GM18519 (cell line): ENCODE results near the gene STOM.

ENCODE experiments used
- ATAC-seq: cut with Tn5 transposase; IDR thresholded peaks from one replicate; pipeline ENCODE4 v1.9.1; 2021; ENCODE audit warnings: mild to moderate bottlenecking, moderate library complexity; ENCODE audit not compliant: unreplicated experiment, low FRiP score

The STOM gene

DNA sequence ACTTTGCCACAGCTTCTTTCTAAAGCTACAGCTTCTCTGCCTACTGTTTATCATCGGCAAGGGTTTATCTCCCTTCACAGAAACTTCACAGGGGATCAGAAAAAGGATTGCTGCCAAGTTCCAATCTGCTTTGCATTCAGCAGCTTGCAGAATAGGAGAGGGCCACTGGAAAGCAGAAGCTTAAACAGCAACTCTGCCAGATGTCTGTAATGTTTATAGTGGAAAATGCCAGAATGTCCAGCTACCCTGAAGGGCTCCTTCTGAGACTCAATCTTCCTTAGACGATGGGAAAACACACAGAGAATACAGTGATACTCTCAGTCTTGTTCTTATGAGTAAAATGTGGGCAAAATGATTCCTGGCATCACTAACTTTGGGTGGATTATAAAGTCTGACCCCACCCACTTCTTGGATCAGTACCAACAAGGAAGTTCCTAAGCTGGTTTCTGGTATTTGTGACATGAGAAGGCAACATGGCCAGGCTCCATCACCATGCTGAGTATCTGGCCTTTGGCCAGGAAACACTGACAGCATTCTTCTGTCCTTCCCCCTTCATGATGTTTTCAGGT is 19.0 kb downstream of the STOM start:
- ATAC-seq, result no peak

DNA sequence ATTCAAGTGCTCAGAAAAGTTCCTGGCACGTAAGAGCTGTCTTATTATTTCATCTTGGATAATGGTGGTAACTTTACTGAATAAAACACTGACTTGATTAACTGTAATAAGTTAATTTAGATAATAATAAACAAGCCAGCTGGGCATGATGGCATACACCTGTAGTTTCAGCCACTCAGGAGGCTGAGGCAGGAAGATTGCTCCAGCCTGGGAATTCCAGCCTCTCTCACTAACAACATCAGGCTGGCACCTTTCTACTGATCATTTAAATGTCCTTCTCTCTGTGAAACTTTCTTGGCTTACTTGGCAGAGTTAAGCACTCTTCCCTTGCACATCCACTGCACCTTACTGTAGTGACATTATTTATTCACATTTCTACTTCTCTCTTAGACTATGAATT is 20.0 kb downstream of the STOM start:
- ATAC-seq, result no peak

DNA sequence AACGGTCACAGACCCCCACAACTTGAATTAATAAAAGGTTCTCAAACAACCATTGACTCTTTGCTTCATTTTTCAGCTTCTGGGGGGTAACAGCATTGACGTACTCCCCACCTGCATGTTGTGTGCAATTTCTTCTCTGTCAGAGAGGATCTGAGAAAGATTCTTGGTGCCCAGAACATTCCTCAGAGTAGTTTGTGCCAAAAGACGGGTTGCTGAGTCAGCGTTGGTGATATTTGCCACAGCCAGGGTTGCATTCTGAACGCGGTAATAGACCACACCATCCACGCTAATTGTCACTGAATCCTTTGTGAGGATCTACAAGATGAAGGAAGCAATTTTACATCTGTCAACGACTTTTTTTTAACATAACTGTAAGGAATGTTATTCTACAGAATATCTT is 21.0 kb downstream of the STOM start:
- no peak for ATAC-seq

DNA sequence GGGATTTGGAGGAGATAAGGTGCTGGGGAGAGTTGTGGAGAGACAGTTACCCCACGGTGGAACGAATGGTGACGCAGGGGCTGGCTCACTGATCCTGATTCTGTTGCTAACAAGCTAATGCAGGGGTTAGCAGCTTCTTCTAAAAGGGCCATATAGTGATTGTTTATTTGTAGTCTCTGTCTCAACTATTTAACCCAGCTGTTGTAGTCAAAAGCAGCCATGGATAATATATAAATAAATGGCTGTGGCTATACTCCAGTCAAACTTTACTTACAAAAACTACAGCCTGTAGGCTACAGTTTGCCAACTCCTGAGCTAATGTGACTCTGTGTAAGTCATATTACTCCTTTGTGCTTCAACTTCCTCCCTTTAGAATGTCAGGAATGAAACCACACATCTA is 21.8 kb downstream of the STOM start:
- no peak for ATAC-seq

DNA sequence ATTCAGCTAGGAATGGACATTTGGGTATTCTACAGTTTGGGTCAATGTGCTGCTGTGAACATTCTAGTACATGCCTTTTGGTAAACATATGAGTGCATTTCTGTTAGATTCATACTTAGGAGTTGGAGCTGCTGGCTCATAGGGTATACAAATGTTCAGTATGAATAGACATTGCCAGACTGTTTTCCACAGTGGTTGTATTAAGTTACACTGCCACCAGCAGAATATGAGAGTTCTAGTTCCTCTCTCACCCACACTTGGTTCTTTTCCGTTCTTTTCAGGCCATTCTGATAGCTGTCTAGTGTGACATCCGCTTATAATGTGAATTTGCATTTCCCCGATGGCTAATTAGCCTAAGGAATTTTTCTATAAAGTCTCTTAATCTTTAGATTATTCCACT is 25.0 kb downstream of the STOM start:
- no peak for ATAC-seq

DNA sequence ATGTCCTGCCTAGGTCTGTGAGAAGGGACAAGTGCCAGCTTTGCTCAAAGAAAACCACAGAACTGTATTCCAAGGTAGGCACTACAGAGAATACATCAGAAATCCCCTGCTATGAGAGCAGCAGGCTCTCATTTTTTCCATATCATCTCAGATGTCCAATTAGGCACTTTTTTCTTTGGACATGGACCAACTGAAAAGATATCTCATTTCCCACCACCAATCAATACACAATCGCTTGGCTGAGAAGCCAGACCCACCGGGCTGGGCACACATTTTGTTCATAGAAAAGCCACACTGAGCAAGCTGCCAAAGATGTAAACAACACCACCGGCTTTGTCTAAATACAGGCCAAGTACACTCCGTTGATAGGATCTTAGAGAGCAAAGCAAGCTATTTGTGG is 25.9 kb downstream of the STOM start:
- no peak for ATAC-seq

DNA sequence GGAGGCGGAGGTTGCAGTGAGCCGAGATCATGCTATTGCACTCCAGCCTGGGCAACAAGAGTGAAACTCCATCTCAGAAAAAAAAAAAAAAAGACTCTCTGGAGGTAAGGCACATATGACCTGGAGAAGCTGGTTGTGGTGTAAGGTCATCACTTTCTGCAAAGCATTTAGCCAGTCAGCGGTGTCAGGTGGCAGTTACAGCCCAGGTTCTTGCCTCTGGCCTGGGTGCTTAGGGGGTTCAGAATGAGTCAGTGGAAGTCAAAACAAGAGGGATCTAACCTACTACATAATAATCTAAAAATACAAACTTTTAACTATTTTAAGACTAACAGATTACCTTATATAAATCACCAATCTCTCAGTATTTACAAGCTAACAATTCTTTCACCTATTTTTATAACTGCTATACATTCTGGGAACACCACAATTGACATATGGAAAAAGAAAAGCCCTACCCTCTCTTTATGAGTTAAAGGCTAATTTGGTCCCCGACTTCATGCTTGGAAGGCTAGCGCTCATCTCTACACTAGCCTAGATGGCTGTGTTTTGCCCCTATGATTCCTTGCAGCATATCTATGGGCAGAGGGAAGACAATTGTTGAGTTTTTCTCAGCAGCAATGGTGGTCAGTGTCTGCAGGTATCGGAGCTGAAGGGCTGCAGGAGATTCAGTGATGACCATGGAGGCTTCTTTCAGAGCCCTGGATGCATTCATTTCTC is 29.2 kb downstream of the STOM start:
- ATAC-seq, result peak; percentile 82

DNA sequence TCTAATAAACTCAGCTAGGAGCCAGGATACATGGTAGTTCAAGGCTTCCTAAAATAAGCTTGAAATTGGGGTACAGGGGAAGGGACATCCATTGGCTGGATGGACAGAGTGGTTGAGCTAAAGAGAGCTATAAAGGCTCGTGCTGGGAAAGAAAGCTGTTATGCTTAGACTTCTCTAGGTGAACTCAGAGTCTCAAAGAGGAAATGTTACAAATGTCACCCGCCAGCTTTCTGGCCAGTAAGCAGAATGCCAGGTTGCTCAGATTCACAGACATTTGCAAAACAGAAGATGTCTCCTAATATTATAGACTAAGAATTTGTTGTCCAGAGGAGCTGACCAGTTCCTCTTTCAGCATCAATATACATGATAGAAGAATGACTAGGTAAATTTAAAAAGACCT is 30.6 kb downstream of the STOM start:
- ATAC-seq, result no peak

DNA sequence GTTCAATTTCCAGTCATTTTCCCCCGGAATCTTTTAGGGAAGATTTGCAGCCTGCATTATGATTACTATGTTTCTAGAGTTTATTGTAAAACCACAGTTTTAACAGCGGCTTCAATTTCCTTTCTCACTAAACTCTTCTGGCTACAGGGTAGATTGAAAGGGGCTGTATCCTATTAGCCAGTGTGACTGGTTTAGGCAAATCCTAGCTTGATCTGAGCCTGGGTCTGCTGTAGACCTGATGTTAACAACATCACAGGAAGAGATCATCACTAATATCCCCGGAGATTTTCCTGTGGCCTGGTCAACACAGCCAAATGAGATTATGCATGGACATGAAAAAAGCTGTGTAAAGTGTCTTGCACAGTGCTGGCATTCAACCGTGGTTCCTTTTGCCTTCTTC is 33.4 kb downstream of the STOM start:
- no peak for ATAC-seq

DNA sequence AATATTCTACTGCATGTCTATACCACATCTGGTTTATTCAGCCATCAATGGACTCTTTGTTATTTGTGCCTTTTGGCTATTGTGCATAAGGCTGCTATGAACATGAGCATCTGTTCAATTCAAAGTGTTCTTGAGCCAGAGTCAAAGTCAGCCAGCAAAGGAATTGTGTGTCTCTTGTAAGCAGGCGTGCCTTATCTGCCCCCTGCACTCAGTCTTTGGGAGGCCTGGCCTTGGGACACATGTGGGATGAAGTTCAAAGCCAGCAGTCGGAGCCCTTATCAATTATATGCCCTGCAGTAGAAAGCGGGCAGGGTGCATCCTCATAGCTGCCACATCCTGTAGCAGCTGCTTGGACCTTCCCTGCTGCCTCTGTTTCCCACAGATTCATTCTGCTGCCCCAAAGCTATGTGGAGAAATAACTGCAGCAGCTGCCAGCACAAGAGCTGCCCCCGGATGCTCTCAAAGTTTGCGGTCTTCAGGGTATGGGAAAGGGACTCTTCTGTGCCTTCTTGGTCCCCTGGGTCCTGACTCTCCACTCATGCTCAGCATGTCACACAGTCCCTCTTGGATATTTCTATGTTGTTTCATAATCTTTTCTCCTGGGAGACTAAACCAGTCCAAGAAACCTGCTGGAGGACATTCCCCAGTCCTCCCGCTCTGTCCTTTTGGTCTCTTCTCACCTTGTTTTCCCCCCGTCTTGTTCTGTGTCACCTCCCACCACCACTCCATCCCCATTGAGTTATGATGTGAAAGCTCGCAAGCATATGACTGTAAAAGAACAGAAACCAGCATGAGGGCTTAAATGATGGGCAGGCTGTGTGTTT is 35.9 kb downstream of the STOM start:
- ATAC-seq, result no peak

DNA sequence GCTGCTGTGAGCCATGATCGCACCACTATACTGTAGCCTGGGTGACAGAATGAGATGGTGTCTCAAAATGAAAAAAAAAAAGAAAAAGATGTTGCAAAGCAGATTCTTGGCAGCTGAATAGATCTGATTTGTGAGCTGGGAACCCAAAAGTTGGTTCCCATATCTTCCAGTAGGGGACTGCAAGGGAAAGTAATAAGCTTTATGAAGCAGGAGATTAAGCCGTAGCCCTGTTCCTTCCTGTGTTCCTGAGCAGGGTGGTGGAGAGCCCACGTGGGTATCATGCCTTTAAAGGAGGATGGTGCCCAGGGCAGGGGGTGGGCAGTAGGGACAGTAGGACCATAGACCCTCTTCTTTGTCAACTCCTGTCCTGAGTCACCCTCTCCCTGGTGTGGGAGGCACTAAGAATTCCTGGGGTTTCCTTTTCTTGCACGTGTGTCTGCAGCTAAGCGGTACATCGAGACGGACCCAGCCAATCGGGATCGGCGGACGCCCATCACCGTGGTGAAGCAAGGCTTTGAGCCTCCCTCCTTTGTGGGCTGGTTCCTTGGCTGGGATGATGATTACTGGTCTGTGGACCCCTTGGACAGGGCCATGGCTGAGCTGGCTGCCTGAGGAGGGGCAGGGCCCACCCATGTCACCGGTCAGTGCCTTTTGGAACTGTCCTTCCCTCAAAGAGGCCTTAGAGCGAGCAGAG is 37.9 kb downstream of the STOM start:
- ATAC-seq, result no peak

DNA sequence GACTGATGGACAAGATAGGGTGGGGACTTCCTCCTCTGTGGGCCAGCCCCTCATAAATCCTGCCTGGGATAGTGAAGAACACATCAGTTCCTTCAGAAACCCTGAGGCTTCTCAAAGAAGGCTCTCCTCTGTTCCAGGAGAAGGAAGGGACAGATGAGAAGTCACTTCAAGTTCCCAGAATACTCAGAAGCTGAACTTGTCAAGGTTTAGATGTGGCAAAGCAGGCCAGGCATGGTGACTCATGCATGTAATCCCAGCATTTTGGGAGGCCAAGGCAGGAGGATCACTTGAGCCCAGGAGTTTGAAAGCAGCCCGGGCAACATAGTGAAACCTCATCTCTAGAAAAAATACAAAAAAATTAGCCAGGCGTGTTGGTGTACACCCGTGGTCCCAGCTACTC is 38.5 kb downstream of the STOM start:
- no peak for ATAC-seq

DNA sequence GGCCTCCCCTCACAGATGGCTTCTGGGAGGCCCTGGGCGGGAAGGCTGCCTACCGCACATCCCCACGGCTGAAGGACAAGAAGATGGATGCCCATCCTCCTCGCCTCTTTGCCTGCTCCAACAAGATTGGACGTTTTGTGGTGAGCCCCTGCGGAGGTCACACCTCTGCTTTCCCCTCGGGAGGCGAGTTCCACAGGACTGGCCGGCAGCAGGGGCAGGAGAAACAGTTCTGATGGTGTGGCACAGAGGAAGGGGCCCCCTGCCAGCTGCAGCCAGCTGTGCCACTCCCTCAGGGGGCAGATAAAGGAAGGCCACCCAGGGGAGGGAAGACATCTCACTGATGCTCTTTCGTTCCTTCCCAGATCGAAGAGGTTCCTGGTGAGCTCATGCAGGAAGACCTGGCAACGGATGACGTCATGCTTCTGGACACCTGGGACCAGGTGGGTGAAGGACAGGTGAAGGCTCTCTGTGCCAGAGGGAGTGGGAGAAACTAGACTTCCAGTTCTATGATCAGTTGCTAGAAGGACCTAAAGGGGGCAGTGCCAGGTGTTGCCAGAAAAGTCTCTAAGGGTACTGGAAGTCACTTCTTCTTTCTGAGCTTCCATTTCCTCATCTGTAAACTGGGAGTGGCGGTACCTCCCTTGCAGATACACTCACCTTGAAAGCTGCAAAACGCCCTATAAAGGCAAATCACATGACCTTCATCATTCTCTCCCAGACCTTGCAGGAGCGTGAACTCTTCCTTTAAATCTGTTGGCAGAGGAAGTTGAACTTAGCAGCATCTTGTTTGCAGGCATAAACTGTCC is 41.0 kb downstream of the STOM start:
- ATAC-seq, result no peak

DNA sequence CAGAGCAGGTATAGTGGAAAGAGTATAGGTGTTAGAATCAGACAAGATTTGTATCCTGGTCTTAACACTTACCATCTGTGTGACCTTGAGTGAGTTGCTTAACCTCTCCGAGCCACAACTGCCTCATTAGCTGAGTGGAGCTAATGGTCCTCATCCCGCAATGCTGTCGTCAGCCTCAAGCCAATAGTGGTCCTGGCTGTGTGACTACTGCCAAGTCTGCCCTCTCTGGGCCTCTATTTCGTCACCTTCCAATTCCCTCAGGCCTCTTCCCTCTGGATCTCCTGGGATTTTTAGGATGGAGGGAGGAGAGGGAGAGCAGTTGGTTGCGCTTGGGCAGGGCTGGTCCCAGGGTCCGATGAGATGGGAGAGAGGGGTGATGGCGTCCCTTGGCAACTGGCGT is 41.6 kb downstream of the STOM start:
- ATAC-seq, result no peak

DNA sequence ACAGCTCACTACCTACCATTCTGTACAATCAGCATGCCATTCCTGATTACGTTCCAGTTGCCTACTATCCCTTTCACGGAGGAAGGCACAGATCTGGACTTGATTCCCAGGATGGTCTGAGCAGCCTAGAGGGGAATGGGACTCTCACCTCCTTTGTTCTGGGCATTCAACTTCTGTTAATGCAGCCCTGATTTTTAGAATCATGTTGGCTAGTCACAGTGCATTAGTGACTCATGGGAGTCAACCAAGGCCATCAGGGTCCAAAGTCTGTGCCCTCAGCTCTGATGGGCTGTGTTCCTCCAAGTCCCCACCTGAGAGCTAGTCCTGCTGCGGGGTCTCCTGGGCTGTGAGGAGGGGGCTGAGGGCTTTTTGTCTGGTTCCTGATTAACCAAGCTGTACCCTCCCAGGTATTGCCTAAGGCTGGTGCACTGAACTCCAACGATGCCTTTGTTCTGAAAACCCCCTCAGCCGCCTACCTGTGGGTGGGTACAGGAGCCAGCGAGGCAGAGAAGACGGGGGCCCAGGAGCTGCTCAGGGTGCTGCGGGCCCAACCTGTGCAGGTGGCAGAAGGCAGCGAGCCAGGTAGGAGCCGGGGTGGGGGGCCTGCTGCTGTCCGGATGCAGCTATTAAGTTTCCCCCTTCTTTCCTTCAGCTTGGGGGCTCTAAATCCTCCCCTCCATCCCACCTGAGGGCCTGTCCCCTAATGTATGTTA is 43.0 kb downstream of the STOM start:
- ATAC-seq, result no peak

DNA sequence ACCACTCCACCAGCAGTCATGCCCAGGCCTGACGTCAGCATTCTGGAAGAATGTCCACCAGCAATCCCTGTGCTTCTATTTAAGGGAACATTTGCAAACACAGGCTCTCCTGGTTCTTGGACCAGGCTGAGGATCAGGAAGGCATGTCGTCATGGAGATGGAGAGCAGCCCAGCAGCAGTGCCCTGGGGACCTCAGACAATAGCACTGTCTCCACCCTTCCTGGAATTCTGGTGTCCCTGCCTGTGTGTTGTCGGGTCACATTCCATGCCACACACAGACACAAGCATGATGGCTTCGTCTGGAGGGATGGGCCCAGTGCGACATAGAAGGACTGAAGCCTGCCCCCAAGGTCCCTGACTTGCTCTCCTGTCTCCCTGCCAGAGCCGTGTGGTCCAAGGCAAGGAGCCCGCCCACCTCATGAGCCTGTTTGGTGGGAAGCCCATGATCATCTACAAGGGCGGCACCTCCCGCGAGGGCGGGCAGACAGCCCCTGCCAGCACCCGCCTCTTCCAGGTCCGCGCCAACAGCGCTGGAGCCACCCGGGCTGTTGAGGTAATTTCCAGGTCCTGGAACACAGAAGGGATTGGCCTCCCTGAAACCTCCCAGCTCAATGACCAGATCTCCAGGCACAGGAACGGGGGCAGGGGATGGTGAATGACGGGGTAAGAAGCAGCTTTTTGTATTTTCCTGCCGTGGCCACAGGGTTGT is 43.8 kb downstream of the STOM start:
- no peak for ATAC-seq

DNA sequence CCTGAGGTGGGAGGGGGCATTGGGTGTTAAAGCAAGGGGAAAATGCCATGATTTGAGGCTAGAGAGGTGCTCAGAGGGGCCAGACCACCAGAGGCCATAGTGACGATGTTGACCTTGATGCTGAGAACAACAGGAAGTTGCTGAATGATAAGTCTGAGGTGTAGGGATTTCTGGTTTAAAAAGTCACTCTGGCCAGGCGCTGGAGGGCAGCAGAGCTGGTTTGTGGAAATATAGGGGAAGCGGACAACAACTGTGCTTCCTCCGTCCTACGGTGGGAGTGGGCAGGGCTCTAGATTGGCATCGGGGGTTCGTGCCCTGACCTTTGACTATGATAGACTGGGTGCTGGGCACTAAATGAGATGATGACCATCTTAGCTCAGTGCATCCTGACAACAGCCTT is 44.7 kb downstream of the STOM start:
- no peak for ATAC-seq

DNA sequence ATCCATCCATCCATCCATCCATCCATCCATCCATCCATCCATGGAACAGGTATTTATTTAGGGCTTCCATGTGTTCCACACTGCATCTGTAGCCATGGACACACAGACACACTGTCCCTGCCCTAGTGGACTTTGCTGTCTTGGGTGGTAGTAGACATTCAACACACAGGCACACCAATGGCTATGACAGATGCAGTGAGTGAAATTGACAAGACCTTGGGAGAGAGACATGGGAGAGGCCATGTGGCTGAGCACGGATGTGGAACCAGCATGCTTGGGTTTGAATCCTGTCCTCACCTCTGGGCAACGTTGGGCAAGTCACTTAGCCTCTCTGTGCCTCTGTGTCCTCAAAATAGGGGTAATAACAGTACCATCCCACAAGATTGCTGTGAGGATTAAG is 45.3 kb downstream of the STOM start:
- no peak for ATAC-seq

DNA sequence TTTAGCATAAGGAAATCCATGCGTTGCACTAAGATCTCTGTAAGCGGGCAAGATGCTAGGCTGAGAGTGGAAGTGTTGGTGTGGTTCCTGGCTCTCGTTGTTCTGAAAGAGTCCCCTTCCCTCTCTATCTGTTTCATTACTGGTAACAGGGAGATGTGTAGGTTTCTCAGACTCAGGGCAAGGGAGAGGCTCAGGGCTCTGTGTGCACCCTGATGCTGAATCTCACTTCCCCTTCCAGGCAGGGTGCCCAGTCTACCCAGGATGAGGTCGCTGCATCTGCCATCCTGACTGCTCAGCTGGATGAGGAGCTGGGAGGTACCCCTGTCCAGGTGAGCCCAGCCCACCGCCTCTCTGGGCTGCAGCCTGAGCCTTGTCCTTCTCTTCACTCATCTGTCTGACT is 45.7 kb downstream of the STOM start:
- ATAC-seq, result no peak
